H7 (cell line): ENCODE results near the gene DDX56. TPM values are rescaled to one million over a fixed set of nuclear protein-coding genes. Genes with fewer than 3 reads are reported as not detected.
"Not testable (repeated sequence)": the region's sequence is repeated elsewhere in the genome, so short reads cannot be mapped to it uniquely, and the experiment has no call there.

Experiments
- DNase-seq: peaks from one replicate; pipeline ENCODE4 v3.0.0; 2012
- H3K27me3 ChIP-seq: 2 replicates; pipeline ENCODE4 v1.6.0; 2011; ENCODE audit warnings: mild to moderate bottlenecking, low read length; ENCODE audit not compliant: control insufficient read depth, insufficient read depth
- H3K36me3 ChIP-seq: replicated peaks from 2 replicates; pipeline ENCODE4 v1.5.1; 2011; ENCODE audit warnings: low read length; ENCODE audit not compliant: control insufficient read depth, insufficient read depth
- H3K4me3 ChIP-seq: 2 replicates; pipeline ENCODE4 v1.5.1; 2011; ENCODE audit warnings: low read depth, mild to moderate bottlenecking, control low read depth, low read length, moderate library complexity; ENCODE audit not compliant: insufficient read depth
- total RNA-seq: library from RNA; depleted of rRNA; stranded (reverse); fragments of >200 nt; shearing (Covaris generic); gene quantifications from 2 replicates; pipeline ENCODE4 v1.2.3, GENCODE V29; 2014

The DDX56 gene
- total RNA-seq, 1 experiment from 2014 or later = 93.4 TPM

- H3K27me3 ChIP-seq, H3K4me3 ChIP-seq, DNase-seq: not testable (repeated sequence)
- peaks cover 18% of the 10 kb centered on the region for H3K36me3 ChIP-seq
Measured at GRCh38 chr7:44562622-44562962, 11.1 kb downstream of the DDX56 start.

GRCh38 chr7:44561962-44562621 lies 11.6 kb downstream of the DDX56 start:
- no peaks in the 10 kb centered on the region for H3K27me3 ChIP-seq
- no peak overlapping the region for H3K4me3 ChIP-seq
- no peak for DNase-seq
- peaks cover 13% of the 10 kb centered on the region for H3K36me3 ChIP-seq

- no peak for DNase-seq
- Histone ChIP-seq H3K36me3 (peaks cover 12% of the 10 kb centered on the region), H3K27me3 (no peaks in the 10 kb centered on the region), H3K4me3 (no peak overlapping the region)
Measured at GRCh38 chr7:44561481-44561880, 12.2 kb downstream of the DDX56 start.

GRCh38 chr7:44559485-44559884 lies 14.2 kb downstream of the DDX56 start:
- peaks cover 1% of the 10 kb centered on the region for H3K36me3 ChIP-seq
- no peak for DNase-seq
- no peaks in the 10 kb centered on the region for H3K27me3 ChIP-seq
- no peak overlapping the region for H3K4me3 ChIP-seq

GRCh38 chr7:44557485-44557884 lies 16.2 kb downstream of the DDX56 start:
- H3K27me3 ChIP-seq = no peaks in the 10 kb centered on the region
- no peak overlapping the region for H3K4me3 ChIP-seq
- no peak for DNase-seq
- H3K36me3 ChIP-seq = no peaks in the 10 kb centered on the region

- no peaks in the 10 kb centered on the region for H3K36me3 ChIP-seq
- no peak for DNase-seq
- no peak overlapping the region for H3K4me3 ChIP-seq
- no peaks in the 10 kb centered on the region for H3K27me3 ChIP-seq
Measured at GRCh38 chr7:44555350-44555749, 18.4 kb downstream of the DDX56 start.

- not testable (repeated sequence) for H3K27me3 ChIP-seq, DNase-seq, H3K4me3 ChIP-seq, H3K36me3 ChIP-seq
Measured at GRCh38 chr7:44552473-44553005, 21.2 kb downstream of the DDX56 start.

- DNase-seq = no peak
- Histone ChIP-seq H3K36me3 (no peaks in the 10 kb centered on the region), H3K4me3 (no peak overlapping the region), H3K27me3 (no peaks in the 10 kb centered on the region)
Measured at GRCh38 chr7:44549457-44549856, 24.3 kb downstream of the DDX56 start.

- DNase-seq = no peak
- Histone ChIP-seq H3K36me3 (no peaks in the 10 kb centered on the region), H3K27me3 (no peaks in the 10 kb centered on the region), H3K4me3 (no peak overlapping the region)
Measured at GRCh38 chr7:44548893-44549292, 24.8 kb downstream of the DDX56 start.

GRCh38 chr7:44547536-44548231 lies 26.0 kb downstream of the DDX56 start:
- Histone ChIP-seq H3K36me3 (no peaks in the 10 kb centered on the region), H3K27me3 (no peaks in the 10 kb centered on the region), H3K4me3 (no peak overlapping the region)
- no peak for DNase-seq

GRCh38 chr7:44541876-44542610 lies 31.7 kb downstream of the DDX56 start:
- Histone ChIP-seq H3K4me3 (no peak overlapping the region), H3K27me3 (no peaks in the 10 kb centered on the region), H3K36me3 (no peaks in the 10 kb centered on the region)
- no peak for DNase-seq

GRCh38 chr7:44541028-44541869 lies 32.5 kb downstream of the DDX56 start, which contains the start of gene NPC1L1:
Gene NPC1L1 (minus strand): TSS chr7:44541330. CDS start chr7:44541259, 71 bp downstream.
- H3K36me3 ChIP-seq = no peaks in the 10 kb centered on the region
- H3K27me3 ChIP-seq = no peaks in the 10 kb centered on the region
- DNase-seq = peak; percentile 56
- H3K4me3 ChIP-seq = no peak within 1 kb of the TSS

- H3K4me3 ChIP-seq = no peak overlapping the region
- no peaks in the 10 kb centered on the region for H3K27me3 ChIP-seq
- H3K36me3 ChIP-seq = no peaks in the 10 kb centered on the region
- no peak for DNase-seq
Measured at GRCh38 chr7:44540592-44541027, 33.1 kb downstream of the DDX56 start.
